GM23338 (cell line): ENCODE results near the gene STAC.

Experiments
- CTCF ChIP-seq, 2 experiments: fragments of 200-600 bp in 1 of 2; sonication (generic) in 1 of 2; conservative IDR thresholded peaks; 2 replicates each; pipeline versions ENCODE4 v1.5.1 to v1.6.1; 2016 to 2017; ENCODE audit warnings: antibody characterized with exemption in 2 of 2, low read depth in 2 of 2, mild to moderate bottlenecking in 2 of 2, moderate library complexity in 1 of 2
- EZH2 ChIP-seq: fragments of 200-600 bp; sonication (generic); IDR thresholded peaks from one replicate; pipeline ENCODE4 v1.8.0; 2017; ENCODE audit warnings: antibody characterized with exemption, mild to moderate bottlenecking, low read depth; ENCODE audit not compliant: unreplicated experiment
- POLR2AphosphoS5 ChIP-seq: IDR thresholded peaks from 2 replicates; pipeline ENCODE4 v1.6.1; 2016; ENCODE audit warnings: antibody characterized with exemption, low read depth

DNA sequence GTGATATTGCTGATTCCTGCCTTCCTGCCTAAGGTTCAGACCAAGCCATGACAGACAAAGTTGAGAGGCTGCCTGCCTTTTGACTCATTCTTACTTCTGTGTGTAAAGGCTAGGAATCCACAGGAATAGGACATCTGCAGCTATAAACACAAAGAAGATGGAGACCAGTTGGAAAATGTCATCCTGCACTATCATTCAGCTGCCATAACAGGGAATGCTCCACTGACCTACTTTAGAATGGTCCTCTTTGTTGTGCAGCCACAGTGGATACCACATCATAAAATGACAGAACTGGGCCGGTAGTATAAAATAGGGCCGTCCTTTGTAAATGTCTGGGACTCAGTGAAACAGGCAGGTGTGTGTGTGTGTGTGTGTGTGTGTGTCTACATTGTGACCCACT, 75.1 kb downstream of the STAC start:
- TF ChIP-seq CTCF (conservative IDR thresholded peaks at IDR 0.05; ENCODE audit: low read depth in 2 of 2) (no peak), POLR2AphosphoS5 (no peak), EZH2 (no peak)
